SK-N-SH treated with all-trans-retinoic acid at 6 μM for 48 hours (cell line): ENCODE data around the gene MAPK10.

Experiments
- ATAC-seq: fragments of 200-7000 bp; cut with Tn5 transposase; 3 replicates; pipeline ENCODE4 v1.9.1; 2020; ENCODE audit warnings: mild to moderate bottlenecking, moderate library complexity
- ARNTL ChIP-seq: fragments of 450-650 bp; formaldehyde crosslinking; IDR thresholded peaks from 2 replicates; pipeline ENCODE4 v1.5.0; 2020; ENCODE audit warnings: low read depth, mild to moderate bottlenecking, moderate library complexity, borderline replicate concordance
- BACH2 ChIP-seq: fragments of 250-450 bp; sonication (Bioruptor Pico); IDR thresholded peaks from 2 replicates; pipeline ENCODE4 v1.9.0; 2021; ENCODE audit warnings: mild to moderate bottlenecking, borderline replicate concordance
- CREB5 ChIP-seq: fragments of 250-450 bp; sonication (Bioruptor Pico); IDR thresholded peaks from 2 replicates; pipeline ENCODE4 v1.5.1; 2020; ENCODE audit warnings: low read depth, mild to moderate bottlenecking, moderate library complexity
- CSDC2 ChIP-seq: fragments of 250-450 bp; sonication (Bioruptor Pico); IDR thresholded peaks from 2 replicates; pipeline ENCODE4 v1.5.0; 2020; ENCODE audit warnings: mild to moderate bottlenecking, moderate library complexity
- CSRNP3 ChIP-seq: fragments of 250-450 bp; sonication (Bioruptor Pico); IDR thresholded peaks from 2 replicates; pipeline ENCODE4 v1.5.1; 2021; ENCODE audit warnings: mild to moderate bottlenecking, moderate library complexity
- ESRRG ChIP-seq: fragments of 250-450 bp; sonication (Bioruptor Pico); IDR thresholded peaks from 2 replicates; pipeline ENCODE4 v1.6.1; 2021; ENCODE audit warnings: mild to moderate bottlenecking
- GLIS3 ChIP-seq: fragments of 250-450 bp; sonication (Bioruptor Pico); IDR thresholded peaks from 2 replicates; pipeline ENCODE4 v1.5.0; 2020; ENCODE audit warnings: mild to moderate bottlenecking, moderate library complexity
- ISL1 ChIP-seq: fragments of 250-450 bp; sonication (Bioruptor Pico); IDR thresholded peaks from 2 replicates; pipeline ENCODE4 v2.1.2; 2022; ENCODE audit warnings: mild to moderate bottlenecking, moderate library complexity
- PATZ1 ChIP-seq: fragments of 250-450 bp; sonication (Bioruptor Pico); IDR thresholded peaks from 2 replicates; pipeline ENCODE4 v1.8.0; 2020; ENCODE audit warnings: mild to moderate bottlenecking, moderate library complexity, borderline replicate concordance
- POU6F1 ChIP-seq: fragments of 250-450 bp; sonication (Bioruptor Pico); IDR thresholded peaks from 2 replicates; pipeline ENCODE4 v1.8.0; 2021; ENCODE audit warnings: low read depth, mild to moderate bottlenecking, moderate library complexity, borderline replicate concordance
- PPARA ChIP-seq: fragments of 250-450 bp; sonication (Bioruptor Pico); IDR thresholded peaks from 2 replicates; pipeline ENCODE4 v1.5.0; 2020; ENCODE audit warnings: mild to moderate bottlenecking, borderline replicate concordance
- RARB ChIP-seq: fragments of 250-450 bp; sonication (Bioruptor Pico); IDR thresholded peaks from 2 replicates; pipeline ENCODE4 v1.8.0; 2021; ENCODE audit warnings: mild to moderate bottlenecking, moderate library complexity
- SNAI2 ChIP-seq: fragments of 250-450 bp; sonication (Bioruptor Pico); IDR thresholded peaks from 2 replicates; pipeline ENCODE4 v1.5.0; 2020; ENCODE audit warnings: mild to moderate bottlenecking, moderate library complexity
- TCF4 ChIP-seq: fragments of 250-450 bp; sonication (Bioruptor Pico); IDR thresholded peaks from 2 replicates; pipeline ENCODE4 v1.8.0; 2021; ENCODE audit warnings: mild to moderate bottlenecking, moderate library complexity, borderline replicate concordance
- TOX ChIP-seq: fragments of 250-450 bp; sonication (Bioruptor Pico); IDR thresholded peaks from 2 replicates; pipeline ENCODE4 v1.8.0; 2021; ENCODE audit warnings: mild to moderate bottlenecking, moderate library complexity, borderline replicate concordance
- TSHZ2 ChIP-seq: fragments of 250-450 bp; sonication (Bioruptor Pico); IDR thresholded peaks from 2 replicates; pipeline ENCODE4 v1.5.0; 2020; ENCODE audit warnings: mild to moderate bottlenecking, moderate library complexity
- ZC3H10 ChIP-seq: fragments of 250-450 bp; sonication (Bioruptor Pico); IDR thresholded peaks from 2 replicates; pipeline ENCODE4 v1.5.1; 2021; ENCODE audit warnings: mild to moderate bottlenecking, moderate library complexity
- ZFP30 ChIP-seq: fragments of 450-650 bp; formaldehyde crosslinking; IDR thresholded peaks from 2 replicates; pipeline ENCODE4 v1.5.0; 2022; ENCODE audit warnings: mild to moderate bottlenecking, moderate library complexity
- ZNF565 ChIP-seq: fragments of 450-650 bp; formaldehyde crosslinking; conservative IDR thresholded peaks from 2 replicates; pipeline ENCODE4 v1.5.0; 2020; ENCODE audit warnings: low read depth, mild to moderate bottlenecking, moderate library complexity
- ZNF70 ChIP-seq: fragments of 450-650 bp; formaldehyde crosslinking; IDR thresholded peaks from 2 replicates; pipeline ENCODE4 v1.5.0; 2020; ENCODE audit warnings: mild to moderate bottlenecking, moderate library complexity
- ZNF8 ChIP-seq: fragments of 450-650 bp; formaldehyde crosslinking; IDR thresholded peaks from 2 replicates; pipeline ENCODE4 v1.5.0; 2020; ENCODE audit warnings: mild to moderate bottlenecking, moderate library complexity

MAPK10 gene

GRCh38 chr4:86376850-86377249 lies 17.0 kb upstream of the MAPK10 start:
- no peak for ATAC-seq

GRCh38 chr4:86368433-86368832 lies 8.6 kb upstream of the MAPK10 start:
- no peak for TF ChIP-seq RARB (CRISPR knock-in tag)
- no peak for TF ChIP-seq ESRRG (CRISPR knock-in tag)
- TF ChIP-seq TCF4 = no peak
- TF ChIP-seq ZNF8 (CRISPR knock-in tag) = no peak
- no peak for TF ChIP-seq PATZ1
- no peak for TF ChIP-seq PPARA
- no peak for TF ChIP-seq ISL1
- no peak for TF ChIP-seq SNAI2 (CRISPR knock-in tag)
- TF ChIP-seq ZNF565 (CRISPR knock-in tag) = no peak
- TF ChIP-seq BACH2 (CRISPR knock-in tag) = no peak
- no peak for ATAC-seq

More at GRCh38 chr4:86376850-86377249, 17.0 kb upstream of the MAPK10 start:
- no peak for TF ChIP-seq TCF4
- TF ChIP-seq SNAI2 (CRISPR knock-in tag) = no peak
- no peak for TF ChIP-seq PPARA
- no peak for TF ChIP-seq GLIS3
- TF ChIP-seq ZFP30 = no peak
- TF ChIP-seq ZNF565 (CRISPR knock-in tag) = no peak
- TF ChIP-seq RARB (CRISPR knock-in tag) = no peak
- TF ChIP-seq ESRRG (CRISPR knock-in tag) = no peak
- no peak for TF ChIP-seq ISL1
- no peak for TF ChIP-seq ZNF70 (CRISPR knock-in tag)
- no peak for TF ChIP-seq ZNF8 (CRISPR knock-in tag)
- TF ChIP-seq ZC3H10 = no peak
- no peak for TF ChIP-seq CREB5 (CRISPR knock-in tag)
- TF ChIP-seq CSRNP3 = no peak
- no peak for TF ChIP-seq BACH2 (CRISPR knock-in tag)
- TF ChIP-seq ARNTL (CRISPR knock-in tag) = no peak
- TF ChIP-seq, all 23 proteins: peak for 0

- ATAC-seq = no peak
- TF ChIP-seq ZNF8 (CRISPR knock-in tag) (no peak), ESRRG (CRISPR knock-in tag) (no peak), ZFP30 (no peak), ZNF70 (CRISPR knock-in tag) (no peak), ZC3H10 (no peak), CREB5 (CRISPR knock-in tag) (no peak), TOX (no peak), SNAI2 (CRISPR knock-in tag) (no peak), ISL1 (no peak), POU6F1 (no peak), CSDC2 (CRISPR knock-in tag) (no peak), CSRNP3 (no peak), RARB (CRISPR knock-in tag) (no peak), GLIS3 (no peak), BACH2 (CRISPR knock-in tag) (no peak), PPARA (no peak), TCF4 (no peak), TSHZ2 (no peak), ARNTL (CRISPR knock-in tag) (no peak)
- TF ChIP-seq, all 23 proteins: peak for 0
Observed at GRCh38 chr4:86367577-86367976, 7.7 kb upstream of the MAPK10 start.
